HK-2 (cell line): Measurements from ENCODE around the gene CABLES1.
"Not testable (repeated sequence)": the region's sequence is repeated elsewhere in the genome, so short reads cannot be mapped to it uniquely, and the experiment has no call there.

ENCODE experiments used
- DNase-seq: peaks from one replicate; pipeline ENCODE4 v3.0.0-alpha.2; 2018; ENCODE audit not compliant: unreplicated experiment

Gene CABLES1

DNA sequence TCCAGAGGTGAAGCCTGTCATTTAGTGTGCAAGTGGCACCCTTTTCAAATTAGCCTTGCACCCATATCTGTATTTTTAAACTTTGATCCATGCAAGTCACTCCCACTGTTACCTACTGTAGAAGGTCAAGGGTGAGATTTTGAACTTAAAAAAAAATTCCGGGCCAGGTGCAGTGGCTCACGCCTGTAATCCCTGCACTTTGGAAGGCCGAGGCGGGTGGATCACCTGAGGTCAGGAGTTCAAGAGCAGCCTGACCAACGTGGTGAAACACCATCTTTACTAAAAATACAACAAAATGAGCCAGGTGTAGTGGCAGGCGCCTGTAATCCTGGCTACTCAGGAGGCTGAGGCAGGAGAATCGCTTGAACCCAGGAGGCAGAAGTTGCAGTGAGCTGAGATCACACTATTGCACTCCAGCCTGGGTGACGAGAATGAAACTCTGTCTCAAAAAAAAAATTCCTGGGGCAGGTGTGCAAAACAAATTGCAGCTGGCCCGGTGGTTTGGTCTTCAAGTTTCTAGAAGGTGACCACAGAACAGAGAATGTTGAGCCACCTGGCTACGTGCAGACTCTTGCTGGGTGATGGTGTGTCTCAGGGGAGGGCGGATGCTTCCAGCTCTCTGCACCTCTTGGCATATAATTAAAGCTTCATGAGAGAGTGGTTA lies 106.7 kb downstream of the CABLES1 start:
- not testable (repeated sequence) for DNase-seq

DNA sequence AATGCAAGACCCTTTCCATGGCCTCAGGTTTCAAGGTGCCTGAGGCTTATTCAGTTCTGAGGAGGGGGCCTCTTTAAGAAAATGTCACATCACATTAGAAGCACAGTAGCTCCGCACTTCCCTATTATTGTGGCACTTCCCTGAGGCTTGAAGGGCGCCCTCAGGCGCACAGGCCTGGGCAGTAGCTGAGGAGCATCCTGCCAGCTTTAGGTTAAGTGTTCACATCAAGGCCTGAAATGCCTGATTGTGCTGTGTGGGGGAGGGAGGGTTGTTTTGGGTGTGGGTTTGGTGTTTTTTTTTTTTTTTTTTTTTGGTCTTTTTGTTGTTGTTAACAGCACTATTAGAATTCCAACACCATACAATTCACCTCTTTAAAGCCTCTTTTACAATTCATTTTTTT lies 107.9 kb downstream of the CABLES1 start:
- no peak for DNase-seq

GRCh38 chr18:23243816-23244215 lies 108.5 kb downstream of the CABLES1 start:
- no peak for DNase-seq

GRCh38 chr18:23244401-23244800 lies 109.1 kb downstream of the CABLES1 start:
- no peak for DNase-seq

GRCh38 chr18:23245461-23245860 lies 110.2 kb downstream of the CABLES1 start:
- no peak for DNase-seq

GRCh38 chr18:23247331-23247730 lies 112.0 kb downstream of the CABLES1 start:
- DNase-seq, result no peak

DNA sequence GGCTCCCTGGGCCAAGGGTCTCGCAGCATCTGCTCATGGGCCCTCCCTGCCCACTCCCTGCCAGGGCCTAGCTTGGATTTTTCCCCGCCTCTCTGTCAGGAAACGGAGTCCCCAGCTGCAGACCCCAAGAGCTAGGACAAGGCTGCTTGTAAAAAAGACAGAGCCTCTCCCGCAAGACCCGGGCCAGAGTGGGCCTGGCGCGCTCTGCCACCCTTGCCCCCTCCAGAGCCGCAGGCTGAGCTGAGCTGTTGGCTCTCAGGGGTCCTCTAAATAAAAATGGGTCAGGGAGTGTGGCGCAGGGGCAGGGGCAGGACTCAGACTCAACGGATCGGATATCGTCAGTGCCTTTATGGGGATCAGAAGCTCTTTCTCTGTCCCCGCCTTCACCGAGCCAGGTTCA lies 112.6 kb downstream of the CABLES1 start:
- no peak for DNase-seq

- DNase-seq, result no peak
Observed at GRCh38 chr18:23248826-23249225, 113.5 kb downstream of the CABLES1 start.

GRCh38 chr18:23249348-23249747 lies 114.1 kb downstream of the CABLES1 start:
- DNase-seq, result no peak

GRCh38 chr18:23250893-23251656 lies 115.8 kb downstream of the CABLES1 start:
- no peak for DNase-seq

- DNase-seq, result no peak
Observed at GRCh38 chr18:23253630-23254029, 118.3 kb downstream of the CABLES1 start.

GRCh38 chr18:23257137-23257536 lies 121.9 kb downstream of the CABLES1 start:
- no peak for DNase-seq

DNA sequence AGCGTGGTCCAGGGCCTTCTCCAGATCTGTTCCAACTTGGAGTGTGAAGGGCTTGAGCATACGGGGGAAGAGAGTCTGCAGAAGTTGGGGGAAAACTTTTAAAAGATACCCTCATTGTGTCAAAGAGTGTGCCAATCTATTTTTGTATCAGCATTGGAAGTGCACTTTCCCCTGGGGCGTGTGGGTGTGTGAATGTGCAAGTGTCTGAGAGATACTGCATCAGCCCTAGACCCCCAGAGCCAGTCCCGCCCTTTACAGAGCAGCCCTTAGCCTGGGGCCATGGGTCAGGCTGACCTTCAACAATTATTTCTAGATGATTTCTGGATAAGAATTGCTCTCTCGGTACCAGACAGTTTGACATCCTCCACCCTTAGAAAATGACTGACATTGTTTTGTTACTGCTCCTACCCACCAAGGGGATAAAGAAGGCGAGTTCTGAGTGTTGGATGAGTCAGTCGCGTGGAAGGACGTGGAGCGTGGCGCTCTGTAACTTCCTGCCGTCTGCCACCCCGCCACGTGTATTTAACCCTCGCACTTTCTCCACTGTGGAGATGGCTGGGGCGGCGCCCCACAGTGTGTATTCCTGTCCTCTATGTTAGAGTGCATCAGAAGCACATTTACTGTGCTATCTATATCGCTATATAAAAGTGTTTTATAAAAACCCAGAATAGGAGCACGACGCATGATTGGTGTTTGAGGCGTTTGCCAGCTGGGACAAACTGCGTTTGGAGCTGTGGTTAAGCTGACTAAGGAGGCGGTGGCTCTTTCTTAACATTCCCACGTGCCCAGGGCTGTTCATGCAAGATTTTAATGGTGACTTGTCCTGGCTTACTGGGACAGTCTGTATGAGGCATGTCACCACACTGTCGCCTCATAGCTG lies 122.6 kb downstream of the CABLES1 start:
- DNase-seq, result peak; percentile 45

- no peak for DNase-seq
Observed at GRCh38 chr18:23258566-23259469, 123.5 kb downstream of the CABLES1 start.

DNA sequence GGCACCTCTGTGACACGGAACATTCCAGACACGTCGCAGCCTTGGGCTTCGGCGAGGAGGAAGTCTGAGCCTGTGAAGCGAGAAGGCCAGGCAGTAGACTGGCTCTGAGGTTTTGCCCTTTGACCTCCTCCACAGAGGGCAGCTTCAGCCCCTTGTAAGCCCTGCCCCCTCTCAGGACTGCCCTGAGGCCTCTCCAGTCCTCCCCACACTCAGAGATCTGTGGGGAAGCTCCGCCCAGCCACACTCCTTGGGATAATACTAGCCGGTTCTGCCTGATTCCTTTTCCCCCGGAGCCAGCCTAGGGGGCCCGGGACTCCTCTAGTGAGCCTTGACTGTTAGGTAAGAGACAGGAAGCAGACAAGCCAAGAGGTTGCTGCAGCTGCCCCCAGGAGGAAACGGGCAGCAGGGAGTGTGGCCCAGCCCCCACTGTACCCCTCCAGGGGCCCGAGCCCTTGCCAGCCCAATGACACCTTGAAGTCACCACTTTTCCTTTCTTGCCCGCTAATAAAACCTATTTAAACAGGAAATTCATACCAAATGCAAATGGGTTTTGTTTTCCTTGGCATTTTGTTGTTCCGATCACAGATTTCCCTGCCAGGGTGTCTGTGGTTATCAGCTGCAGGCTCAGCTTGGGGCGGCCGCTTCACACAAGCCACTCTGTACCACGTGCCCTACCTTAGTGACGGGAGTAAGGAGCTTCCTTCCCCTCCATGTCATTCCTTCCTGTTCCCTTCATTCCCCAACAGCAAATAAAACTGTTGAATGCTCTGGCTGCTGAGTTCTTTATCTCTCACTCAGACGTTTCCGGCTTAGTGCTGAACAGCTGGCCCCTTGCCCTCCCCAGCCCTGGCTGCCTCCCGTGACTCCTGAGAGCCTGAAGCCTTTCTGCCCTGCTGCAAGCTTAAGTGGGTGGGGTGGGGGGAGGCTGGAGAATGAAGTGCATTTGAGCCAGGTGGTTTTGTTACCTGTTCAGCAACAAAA lies 124.7 kb downstream of the CABLES1 start:
- DNase-seq, result peak; percentile 68

DNA sequence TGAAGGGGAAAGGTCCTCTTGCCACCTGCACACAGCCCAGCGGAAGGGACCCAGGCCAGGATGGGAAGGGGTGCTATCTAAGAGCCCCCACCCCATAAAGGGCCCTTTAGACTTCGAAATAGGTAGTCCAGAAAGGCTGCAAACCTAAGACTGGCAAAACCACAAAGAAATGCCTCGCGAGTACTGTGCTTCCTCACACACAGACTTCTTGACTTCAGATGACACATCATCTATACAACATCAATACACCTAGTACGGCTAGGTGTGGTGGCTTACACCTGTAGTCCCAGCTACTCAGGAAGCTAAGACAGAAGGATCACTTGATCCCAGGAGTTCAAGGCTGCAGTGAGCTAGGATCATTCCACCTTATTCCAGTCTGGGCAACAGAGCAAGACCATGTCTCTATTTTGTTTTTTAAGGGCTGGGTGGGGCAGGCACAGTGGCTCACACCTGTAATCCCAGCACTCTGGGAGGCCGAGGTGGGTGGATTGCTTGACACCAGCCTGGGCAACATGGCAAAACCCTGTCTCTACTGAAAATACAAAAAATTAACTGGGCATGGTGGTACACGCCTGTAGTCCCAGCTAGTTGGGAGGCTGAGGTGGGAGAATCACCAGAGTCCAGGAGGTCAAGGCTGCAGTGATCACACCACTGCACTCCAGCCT lies 125.8 kb downstream of the CABLES1 start:
- DNase-seq, result no peak

DNA sequence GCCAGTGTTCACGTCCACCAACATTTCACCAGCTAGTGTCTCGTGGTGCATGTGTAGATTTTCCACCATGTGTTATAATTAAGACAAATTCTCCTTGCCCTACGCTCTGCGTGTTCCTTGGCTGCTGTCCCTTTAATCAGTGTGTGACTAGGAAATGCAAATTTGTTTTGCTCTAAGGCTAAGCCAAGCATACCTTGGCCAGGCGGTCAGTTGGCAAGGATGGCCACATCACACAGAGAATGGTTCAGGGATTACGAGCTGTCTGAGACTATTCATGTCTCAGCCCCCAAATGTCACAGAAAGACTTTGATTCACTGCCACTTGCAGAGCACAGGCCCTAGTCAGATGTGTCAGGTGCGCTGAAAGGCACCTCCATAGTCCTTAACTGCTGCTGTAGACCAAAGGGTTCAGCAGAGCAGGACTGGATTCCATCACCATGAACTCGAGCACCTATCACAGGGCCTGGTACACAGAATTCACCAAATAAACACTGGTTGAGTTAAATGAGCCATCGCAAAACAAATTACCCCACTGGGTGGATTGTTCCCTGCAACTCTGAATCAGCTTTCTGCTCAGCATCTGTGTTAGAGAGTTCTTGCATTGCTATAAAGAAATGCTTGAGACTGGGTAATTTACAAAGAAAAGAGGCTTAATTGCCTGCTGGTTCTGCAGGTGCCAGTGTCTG lies 128.4 kb downstream of the CABLES1 start:
- no peak for DNase-seq

- DNase-seq, result no peak
Observed at GRCh38 chr18:23265682-23266399, 130.6 kb downstream of the CABLES1 start.
